Mesothelial cell of epicardium (in vitro differentiated cells): ENCODE measurements around the gene TEPSIN. TPM values are rescaled to one million over a fixed set of nuclear protein-coding genes. Genes with fewer than 3 reads are reported as not detected.

Experiments used
- DNase-seq, 2 experiments: peaks; one replicate each; pipeline ENCODE4 v3.0.0; 2021; ENCODE audit warnings: low spot score in 2 of 2; ENCODE audit not compliant: unreplicated experiment in 2 of 2
- H3K27ac Mint-ChIP-seq: 2 replicates; pipeline ENCODE4 v1.8.0; 2021; ENCODE audit warnings: mixed read lengths
- H3K27me3 Mint-ChIP-seq: 2 replicates; pipeline ENCODE4 v1.8.0; 2021; ENCODE audit warnings: low read depth, mixed read lengths
- H3K36me3 Mint-ChIP-seq: 2 replicates; pipeline ENCODE4 v1.8.0; 2021; ENCODE audit warnings: mixed read lengths
- H3K4me1 Mint-ChIP-seq: 2 replicates; pipeline ENCODE4 v1.8.0; 2021; ENCODE audit warnings: mixed read lengths
- H3K4me3 Mint-ChIP-seq: 2 replicates; pipeline ENCODE4 v1.8.0; 2021; ENCODE audit warnings: mild to moderate bottlenecking, moderate library complexity, mixed read lengths
- H3K9me3 Mint-ChIP-seq: 2 replicates; pipeline ENCODE4 v1.8.0; 2021; ENCODE audit warnings: mixed read lengths
- CTCF ChIP-seq: fragments of 200-600 bp; sonication (generic); IDR thresholded peaks from one replicate; pipeline ENCODE4 v1.5.0; 2021; ENCODE audit warnings: antibody characterized with exemption; ENCODE audit not compliant: unreplicated experiment
- total RNA-seq: library from RNA; stranded (reverse); gene quantifications from 3 replicates; pipeline ENCODE4 v1.2.1, GENCODE V29; 2021

Gene TEPSIN
- total RNA-seq, 1 donor from 2014 or later, result 44.6 TPM

GRCh38 chr17:81191116-81191515, 47.7 kb downstream of the TEPSIN start:
- H3K4me3 Mint-ChIP-seq, result no peak overlapping the region
- no peaks in the 10 kb centered on the region for H3K27me3 Mint-ChIP-seq
- no peak for TF ChIP-seq CTCF
- H3K27ac Mint-ChIP-seq, result no peak overlapping the region
- H3K4me1 Mint-ChIP-seq, result no peaks in the 10 kb centered on the region
- no peaks in the 10 kb centered on the region for H3K36me3 Mint-ChIP-seq
- DNase-seq, result peak in 1 of 2 experiments; percentile 19
- H3K9me3 Mint-ChIP-seq, result no peaks in the 10 kb centered on the region

- H3K9me3 Mint-ChIP-seq, result no peaks in the 10 kb centered on the region
- H3K27ac Mint-ChIP-seq, result no peak overlapping the region
- H3K36me3 Mint-ChIP-seq, result no peaks in the 10 kb centered on the region
- DNase-seq, result no peak
- H3K4me1 Mint-ChIP-seq, result no peaks in the 10 kb centered on the region
- H3K4me3 Mint-ChIP-seq, result no peak overlapping the region
- no peak for TF ChIP-seq CTCF
- H3K27me3 Mint-ChIP-seq, result no peaks in the 10 kb centered on the region
Measured at GRCh38 chr17:81190591-81190990, 48.3 kb downstream of the TEPSIN start.

GRCh38 chr17:81189670-81190530, 49.0 kb downstream of the TEPSIN start:
- Mint-ChIP-seq H3K4me3 (no peak overlapping the region), H3K27me3 (no peaks in the 10 kb centered on the region), H3K9me3 (no peaks in the 10 kb centered on the region), H3K36me3 (no peaks in the 10 kb centered on the region), H3K4me1 (no peaks in the 10 kb centered on the region), H3K27ac (no peak overlapping the region)
- DNase-seq, result no peak
- TF ChIP-seq CTCF, result no peak

- H3K27ac Mint-ChIP-seq, result no peak overlapping the region
- no peak for TF ChIP-seq CTCF
- H3K27me3 Mint-ChIP-seq, result peaks cover 5% of the 10 kb centered on the region
- no peaks in the 10 kb centered on the region for H3K9me3 Mint-ChIP-seq
- no peaks in the 10 kb centered on the region for H3K4me1 Mint-ChIP-seq
- no peaks in the 10 kb centered on the region for H3K36me3 Mint-ChIP-seq
- no peak for DNase-seq
- no peak overlapping the region for H3K4me3 Mint-ChIP-seq
Measured at GRCh38 chr17:81189016-81189415, 49.8 kb downstream of the TEPSIN start.

- peaks cover 5% of the 10 kb centered on the region for H3K27me3 Mint-ChIP-seq
- no peaks in the 10 kb centered on the region for H3K36me3 Mint-ChIP-seq
- TF ChIP-seq CTCF, result no peak
Measured at GRCh38 chr17:81188491-81188840, 50.4 kb downstream of the TEPSIN start.

More at GRCh38 chr17:81188491-81188840, 50.4 kb downstream of the TEPSIN start:
- H3K4me1 Mint-ChIP-seq, result no peaks in the 10 kb centered on the region
- no peak for DNase-seq
- no peaks in the 10 kb centered on the region for H3K9me3 Mint-ChIP-seq
- H3K27ac Mint-ChIP-seq, result no peak overlapping the region
- no peak overlapping the region for H3K4me3 Mint-ChIP-seq
